HUES6 (cell line): Measurements from ENCODE around the gene PPARGC1A.

Experiments used
- H3K27ac ChIP-seq: 2 replicates; pipeline ENCODE4 v1.7.0; 2013; ENCODE audit warnings: low read depth, mild to moderate bottlenecking, low read length, inconsistent platforms
- H3K27me3 ChIP-seq: 2 replicates; pipeline ENCODE4 v1.6.1; 2013; ENCODE audit warnings: low read length; ENCODE audit not compliant: control insufficient read depth, insufficient read depth
- H3K36me3 ChIP-seq: 2 replicates; pipeline ENCODE4 v1.6.1; 2013; ENCODE audit warnings: low read length; ENCODE audit not compliant: control insufficient read depth, insufficient read depth
- H3K4me1 ChIP-seq: 2 replicates; pipeline ENCODE4 v1.6.1; 2013; ENCODE audit warnings: low read length; ENCODE audit not compliant: control insufficient read depth, insufficient read depth
- H3K4me3 ChIP-seq: 2 replicates; pipeline ENCODE4 v1.5.1; 2013; ENCODE audit warnings: low read depth, low read length
- H3K9ac ChIP-seq: one replicate; pipeline ENCODE4 v1.6.1; 2013; ENCODE audit warnings: mild to moderate bottlenecking, low read length
- H3K9me3 ChIP-seq: 2 replicates; pipeline ENCODE4 v1.6.1; 2013; ENCODE audit warnings: low read depth, low read length; ENCODE audit not compliant: control insufficient read depth, insufficient read depth

The PPARGC1A gene

GRCh38 chr4:23878912-23879732, 10.7 kb downstream of the PPARGC1A start:
- peaks cover 53% of the 10 kb centered on the region for H3K4me1 ChIP-seq
- peak overlapping the region; percentile 85 for H3K27ac ChIP-seq
- H3K9me3 ChIP-seq: no peaks in the 10 kb centered on the region

GRCh38 chr4:23878246-23878891, 11.5 kb downstream of the PPARGC1A start:
- no peak overlapping the region for H3K4me3 ChIP-seq
- no peaks in the 10 kb centered on the region for H3K27me3 ChIP-seq
- H3K9ac ChIP-seq: peak overlapping the region; percentile 80
- H3K9me3 ChIP-seq: no peaks in the 10 kb centered on the region
- peak overlapping the region; percentile 85; the same call in 1 of the 2 replicates for H3K27ac ChIP-seq
- peaks cover 59% of the 10 kb centered on the region for H3K4me1 ChIP-seq
- no peaks in the 10 kb centered on the region for H3K36me3 ChIP-seq

More at GRCh38 chr4:23878912-23879732, 10.7 kb downstream of the PPARGC1A start:
- no peaks in the 10 kb centered on the region for H3K27me3 ChIP-seq
- H3K9ac ChIP-seq: peak overlapping the region; percentile 80
- H3K4me3 ChIP-seq: peak overlapping the region; percentile 28; the same call in 1 of the 2 replicates
- no peaks in the 10 kb centered on the region for H3K36me3 ChIP-seq

GRCh38 chr4:23877758-23878229, 12.1 kb downstream of the PPARGC1A start:
- Histone ChIP-seq H3K9ac (no peak overlapping the region), H3K4me3 (no peak overlapping the region), H3K4me1 (peaks cover 59% of the 10 kb centered on the region), H3K27ac (peak overlapping the region; percentile 85; the same call in 1 of the 2 replicates), H3K36me3 (no peaks in the 10 kb centered on the region), H3K27me3 (no peaks in the 10 kb centered on the region), H3K9me3 (no peaks in the 10 kb centered on the region)

- Histone ChIP-seq H3K27me3 (no peaks in the 10 kb centered on the region), H3K4me1 (peaks cover 58% of the 10 kb centered on the region), H3K9ac (no peak overlapping the region), H3K27ac (no peak overlapping the region; the same call in 1 of the 2 replicates), H3K4me3 (no peak overlapping the region), H3K36me3 (no peaks in the 10 kb centered on the region), H3K9me3 (no peaks in the 10 kb centered on the region)
These were observed 13.3 kb downstream of the PPARGC1A start for GRCh38 chr4:23876418-23877089.

- Histone ChIP-seq H3K36me3 (no peaks in the 10 kb centered on the region), H3K4me1 (peaks cover 45% of the 10 kb centered on the region), H3K27me3 (no peaks in the 10 kb centered on the region)
These were observed 14.5 kb downstream of the PPARGC1A start for GRCh38 chr4:23875317-23875716.

GRCh38 chr4:23874536-23874901, 15.3 kb downstream of the PPARGC1A start:
- peaks cover 37% of the 10 kb centered on the region for H3K4me1 ChIP-seq
- H3K4me3 ChIP-seq: no peak overlapping the region
- no peaks in the 10 kb centered on the region for H3K27me3 ChIP-seq
- H3K9ac ChIP-seq: no peak overlapping the region
- no peak overlapping the region for H3K27ac ChIP-seq
- no peaks in the 10 kb centered on the region for H3K9me3 ChIP-seq
- no peaks in the 10 kb centered on the region for H3K36me3 ChIP-seq

More at GRCh38 chr4:23875317-23875716, 14.5 kb downstream of the PPARGC1A start:
- Histone ChIP-seq H3K27ac (no peak overlapping the region), H3K9me3 (no peaks in the 10 kb centered on the region), H3K9ac (no peak overlapping the region), H3K4me3 (no peak overlapping the region)

- no peak overlapping the region for H3K9ac ChIP-seq
- no peaks in the 10 kb centered on the region for H3K36me3 ChIP-seq
- H3K27me3 ChIP-seq: no peaks in the 10 kb centered on the region
- no peaks in the 10 kb centered on the region for H3K9me3 ChIP-seq
- peaks cover 31% of the 10 kb centered on the region for H3K4me1 ChIP-seq
- no peak overlapping the region for H3K27ac ChIP-seq
- H3K4me3 ChIP-seq: no peak overlapping the region
These were observed 15.9 kb downstream of the PPARGC1A start for GRCh38 chr4:23873717-23874535.

- Histone ChIP-seq H3K9ac (no peak overlapping the region), H3K27ac (no peak overlapping the region), H3K4me1 (peaks cover 13% of the 10 kb centered on the region), H3K4me3 (no peak overlapping the region), H3K27me3 (no peaks in the 10 kb centered on the region), H3K9me3 (no peaks in the 10 kb centered on the region), H3K36me3 (no peaks in the 10 kb centered on the region)
These were observed 18.4 kb downstream of the PPARGC1A start for GRCh38 chr4:23871426-23871825.

GRCh38 chr4:23866450-23867075, 23.3 kb downstream of the PPARGC1A start:
- no peak overlapping the region for H3K27ac ChIP-seq
- no peaks in the 10 kb centered on the region for H3K9me3 ChIP-seq
- no peak overlapping the region for H3K4me3 ChIP-seq
- H3K9ac ChIP-seq: no peak overlapping the region
- H3K27me3 ChIP-seq: no peaks in the 10 kb centered on the region
- no peaks in the 10 kb centered on the region for H3K4me1 ChIP-seq
- H3K36me3 ChIP-seq: no peaks in the 10 kb centered on the region

GRCh38 chr4:23861897-23862296, 27.9 kb downstream of the PPARGC1A start:
- Histone ChIP-seq H3K4me1 (peaks cover 2% of the 10 kb centered on the region; the same call in 1 of the 2 replicates), H3K4me3 (no peak overlapping the region), H3K36me3 (no peaks in the 10 kb centered on the region), H3K9me3 (0 out of 2 replicates have a peak, but pooled peaks cover 5% of the 10 kb centered on the region), H3K27me3 (no peaks in the 10 kb centered on the region), H3K27ac (no peak overlapping the region), H3K9ac (no peak overlapping the region)
